CD4-positive, alpha-beta memory T cell (primary cell): ENCODE measurements around the gene KDM2A. TPM values are rescaled to one million over a fixed set of nuclear protein-coding genes. Genes with fewer than 3 reads are reported as not detected.
"Not testable (repeated sequence)": the region's sequence is repeated elsewhere in the genome, so short reads cannot be mapped to it uniquely, and the experiment has no call there.

Experiments
- CTCF ChIA-PET: fragments of 350-600 bp; sonication (Branson Sonifier 250); formaldehyde crosslinking; loops from one replicate; lab custom pipeline; 2021; ENCODE audit warnings: inconsistent platforms; ENCODE audit not compliant: partially characterized antibody; lab: Charles Lee
- POLR2A ChIA-PET: fragments of 350-600 bp; sonication (Branson Sonifier 250); formaldehyde crosslinking; loops from one replicate; lab custom pipeline; 2021; ENCODE audit not compliant: partially characterized antibody; lab: Charles Lee
- DNase-seq, 5 donors: peaks; one replicate each; pipeline versions ENCODE4 v3.0.0 to v3.0.0-alpha.2; 2020 to 2022; ENCODE audit warnings: mixed read lengths in 1 of 5
- H3K27ac ChIP-seq: one replicate; pipeline ENCODE4 v1.7.0; 2013; ENCODE audit warnings: low read depth, low read length
- H3K27me3 ChIP-seq: 2 replicates; pipeline ENCODE4 v1.7.0; 2013; ENCODE audit warnings: mild to moderate bottlenecking, low read length, moderate library complexity; ENCODE audit not compliant: insufficient read depth
- H3K36me3 ChIP-seq: 2 replicates; pipeline ENCODE4 v1.7.0; 2013; ENCODE audit warnings: mild to moderate bottlenecking, low read length, moderate library complexity; ENCODE audit not compliant: insufficient read depth
- H3K4me1 ChIP-seq: 2 replicates; pipeline ENCODE4 v1.7.0; 2013; ENCODE audit warnings: mild to moderate bottlenecking, low read length, moderate library complexity; ENCODE audit not compliant: insufficient read depth
- H3K4me3 ChIP-seq, 2 donors: one replicate each; pipeline ENCODE4 v1.7.0; 2013; ENCODE audit warnings: low read length in 2 of 2, mild to moderate bottlenecking in 1 of 2
- H3K9me3 ChIP-seq, 2 donors: one replicate each; pipeline ENCODE4 v1.7.0; 2013; ENCODE audit warnings: low read length in 2 of 2, control low read depth in 1 of 2; ENCODE audit not compliant: control insufficient read depth in 1 of 2
- H3K27ac Mint-ChIP-seq, 7 donors: one replicate each; pipeline ENCODE4 v1.8.0; 2020 to 2021; ENCODE audit warnings: mixed read lengths in 7 of 7, mild to moderate bottlenecking in 6 of 7, inconsistent platforms in 3 of 7, moderate library complexity in 3 of 7
- H3K27me3 Mint-ChIP-seq, 2 donors: one replicate each; pipeline ENCODE4 v1.8.0; 2020 to 2021; ENCODE audit warnings: mixed read lengths in 2 of 2
- H3K36me3 Mint-ChIP-seq, 2 donors: one replicate each; pipeline ENCODE4 v1.8.0; 2020 to 2021; ENCODE audit warnings: mixed read lengths in 2 of 2, inconsistent platforms in 1 of 2, mild to moderate bottlenecking in 1 of 2
- H3K4me1 Mint-ChIP-seq, 4 donors: one replicate each; pipeline ENCODE4 v1.8.0; 2020 to 2021; ENCODE audit warnings: mixed read lengths in 4 of 4, mild to moderate bottlenecking in 1 of 4
- H3K4me3 Mint-ChIP-seq, 8 donors: one replicate each; pipeline ENCODE4 v1.8.0; 2020 to 2021; ENCODE audit warnings: mixed read lengths in 8 of 8, mild to moderate bottlenecking in 7 of 8, moderate library complexity in 6 of 8, inconsistent platforms in 3 of 8
- H3K9me3 Mint-ChIP-seq, 8 donors: one replicate each; pipeline ENCODE4 v1.8.0; 2020 to 2021; ENCODE audit warnings: mixed read lengths in 8 of 8, mild to moderate bottlenecking in 5 of 8, inconsistent platforms in 3 of 8, moderate library complexity in 1 of 8
- intact Hi-C: fragments of 100-400 bp; cut with micrococcal nuclease; formaldehyde crosslinking; loops from one replicate; pipeline ENCODE4 v1.15.1; 2023
- polyA plus RNA-seq, 2 donors: library from polyadenylated mRNA; unstranded; fragments of 300-500 nt; fragmentation: Illumina TruSeq; gene quantifications; one replicate each; pipeline ENCODE4 v1.2.3, GENCODE V29; 2021
- total RNA-seq, 2 experiments: library from RNA; stranded (reverse); gene quantifications; one replicate each; pipeline ENCODE4 v1.2.3, GENCODE V29; 2021

The KDM2A gene
- total and polyA plus RNA-seq, 4 experiments from 2014 or later = 14.0 to 200 (median 105) TPM

DNA sequence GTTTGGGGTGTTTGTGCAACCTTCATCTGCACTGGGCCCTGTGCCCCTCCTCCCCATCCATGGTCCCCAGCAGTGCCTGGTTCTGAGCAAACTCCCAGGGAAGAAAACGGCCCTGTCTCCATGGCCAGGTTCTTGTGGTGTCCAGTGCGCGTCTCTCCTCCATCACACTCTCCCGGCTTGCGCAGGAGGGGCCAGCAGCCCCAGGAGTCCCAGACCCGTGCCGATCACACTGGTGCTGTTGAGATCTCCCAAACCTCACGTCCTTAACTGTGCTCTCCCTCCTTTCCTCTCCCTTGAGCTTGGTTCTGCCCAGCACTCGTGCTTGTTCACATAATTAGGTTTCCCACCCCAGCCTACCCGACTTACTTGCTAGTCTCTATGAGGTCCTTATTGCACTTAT is 136.3 kb downstream of the KDM2A start:
- Mint-ChIP-seq H3K27ac (peak overlapping the region in 6 of 7 donors; percentile 43 to 82 (median 62)), H3K27me3 (no peaks in the 10 kb centered on the region), H3K4me3 (no peak overlapping the region), H3K4me1 (peaks cover 10 to 41% (median 25%) of the 10 kb centered on the region in 4 donors), H3K9me3 (peaks cover 0 to 8% (median 0%) of the 10 kb centered on the region in 8 donors), H3K36me3 (peaks cover 50 to 76% of the 10 kb centered on the region in 2 donors)
- Histone ChIP-seq H3K4me3 (no peak overlapping the region), H3K4me1 (peaks cover 13% of the 10 kb centered on the region), H3K36me3 (peaks cover 63% of the 10 kb centered on the region), H3K9me3 (no peaks in the 10 kb centered on the region), H3K27ac (no peak overlapping the region), H3K27me3 (no peaks in the 10 kb centered on the region)
- intact Hi-C loops = no loop called here
- ChIA-PET POLR2A (interaction anchor here (3.1 to 8.1 kb wide), 2 partner anchors 12 to 15 kb away, joined by 14 to 64 read pairs; no protein-coding TSS in a partner anchor), CTCF (no interaction called here)
- DNase-seq = peak in 1 of 5 donors; percentile 37

DNA sequence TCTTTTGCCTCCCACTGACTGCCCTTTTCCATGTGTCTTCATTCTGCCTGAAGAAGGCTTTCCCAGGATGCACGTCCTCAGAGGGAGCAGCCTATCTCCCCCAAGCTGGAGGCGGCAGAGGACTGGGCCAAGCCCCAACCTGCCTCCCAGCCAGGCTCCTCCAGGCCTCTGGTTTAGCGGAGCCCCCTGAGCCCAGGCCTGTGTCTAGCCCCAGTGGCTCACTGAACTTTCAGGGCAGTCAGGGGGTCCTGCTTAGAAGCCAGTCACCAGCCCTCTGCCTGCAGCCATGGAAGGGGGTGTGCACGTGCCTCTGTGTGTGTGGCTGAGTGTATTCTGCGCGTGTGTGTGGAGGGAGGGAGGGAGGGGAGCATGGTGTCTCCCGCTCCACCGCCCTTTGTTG is 136.8 kb downstream of the KDM2A start:
- Mint-ChIP-seq H3K9me3 (peaks cover 0 to 8% (median 0%) of the 10 kb centered on the region in 8 donors), H3K4me1 (peaks cover 10 to 44% (median 25%) of the 10 kb centered on the region in 4 donors), H3K27me3 (no peaks in the 10 kb centered on the region), H3K36me3 (peaks cover 45 to 70% of the 10 kb centered on the region in 2 donors), H3K27ac (peak overlapping the region in 3 of 7 donors; percentile 61 to 67 (median 62)), H3K4me3 (no peak overlapping the region)
- no peak overlapping the region for H3K27ac ChIP-seq
- H3K27me3 ChIP-seq = no peaks in the 10 kb centered on the region
- peak in 1 of 5 donors; percentile 19 for DNase-seq
- intact Hi-C loops = no loop called here
- H3K9me3 ChIP-seq = no peaks in the 10 kb centered on the region
- peaks cover 58% of the 10 kb centered on the region for H3K36me3 ChIP-seq
- peaks cover 8% of the 10 kb centered on the region for H3K4me1 ChIP-seq
- H3K4me3 ChIP-seq = no peak overlapping the region
- CTCF ChIA-PET = no interaction called here
- POLR2A ChIA-PET = interaction anchor here (0.7 to 8.1 kb wide), 4 partner anchors 12 to 92 kb away, joined by 3 to 64 read pairs (median 8); no protein-coding TSS in a partner anchor

DNA sequence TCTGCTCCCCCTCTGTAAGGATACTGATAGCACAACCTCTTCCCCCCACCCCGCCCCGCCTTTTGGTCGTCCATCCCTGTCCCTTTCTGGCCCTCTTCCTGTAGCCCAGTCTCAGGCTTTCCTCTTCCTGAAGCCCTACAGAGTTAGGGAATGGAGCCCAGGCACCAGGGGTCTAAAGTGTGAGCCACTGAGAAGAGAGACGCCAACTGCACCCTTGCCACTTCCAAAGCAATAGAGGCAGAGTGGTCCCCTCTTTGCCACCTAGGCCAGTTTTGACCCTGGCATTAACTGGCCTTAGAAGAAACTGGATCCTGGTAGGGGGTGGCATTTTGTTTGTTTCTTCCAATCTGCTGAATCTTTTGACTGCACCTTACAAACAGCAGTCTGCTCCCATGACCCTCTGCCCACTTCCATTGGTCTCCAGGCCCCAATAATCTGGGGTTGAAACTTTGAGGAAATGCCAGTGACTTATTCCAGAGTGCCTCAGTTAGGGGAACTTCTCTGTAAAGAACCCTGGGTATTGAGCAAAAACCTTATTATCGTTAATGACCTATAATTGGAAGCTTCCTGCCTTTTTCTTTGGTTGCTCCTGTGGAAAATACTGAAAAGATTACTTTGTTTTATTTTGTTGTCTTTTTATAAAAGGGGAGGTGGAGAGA is 137.5 kb downstream of the KDM2A start:
- H3K36me3 Mint-ChIP-seq = peaks cover 37 to 63% of the 10 kb centered on the region in 2 donors
- H3K4me3 ChIP-seq = no peak overlapping the region
- H3K27ac Mint-ChIP-seq = peak overlapping the region in 5 of 7 donors; percentile 15 to 67 (median 50)
- H3K9me3 ChIP-seq = no peaks in the 10 kb centered on the region
- H3K4me1 ChIP-seq = peaks cover 6% of the 10 kb centered on the region
- H3K36me3 ChIP-seq = peaks cover 50% of the 10 kb centered on the region
- H3K27me3 ChIP-seq = no peaks in the 10 kb centered on the region
- H3K4me3 Mint-ChIP-seq = no peak overlapping the region
- no peak for DNase-seq
- H3K27me3 Mint-ChIP-seq = no peaks in the 10 kb centered on the region
- H3K4me1 Mint-ChIP-seq = peaks cover 10 to 43% (median 25%) of the 10 kb centered on the region in 4 donors
- H3K27ac ChIP-seq = no peak overlapping the region
- H3K9me3 Mint-ChIP-seq = peaks cover 0 to 8% (median 0%) of the 10 kb centered on the region in 8 donors
- intact Hi-C loops = no loop called here
- POLR2A ChIA-PET = interaction anchor here (0.7 to 8.1 kb wide), 3 partner anchors 16 to 91 kb away, joined by 3 to 64 read pairs (median 3); no protein-coding TSS in a partner anchor
- CTCF ChIA-PET = no interaction called here

DNA sequence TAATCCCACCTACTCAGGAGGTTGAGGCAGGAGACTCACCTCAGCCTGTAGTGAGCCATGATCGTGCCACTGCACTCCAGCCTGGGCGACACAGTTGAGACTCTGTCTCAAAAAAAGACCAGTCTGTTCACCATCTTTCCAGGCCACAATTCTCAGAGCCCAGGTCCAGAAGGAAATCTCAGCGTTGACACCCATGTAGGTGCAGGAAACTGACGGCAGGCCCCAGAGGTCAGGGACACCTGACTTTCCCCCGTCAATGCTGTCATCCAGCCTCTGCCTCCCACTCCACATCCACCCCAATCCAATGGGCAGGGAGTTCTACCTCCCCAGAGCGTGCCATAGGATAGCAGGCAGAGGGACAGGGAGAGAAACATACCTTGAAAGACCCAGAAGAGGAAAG is 141.3 kb downstream of the KDM2A start:
- CTCF ChIA-PET = no interaction called here

DNA sequence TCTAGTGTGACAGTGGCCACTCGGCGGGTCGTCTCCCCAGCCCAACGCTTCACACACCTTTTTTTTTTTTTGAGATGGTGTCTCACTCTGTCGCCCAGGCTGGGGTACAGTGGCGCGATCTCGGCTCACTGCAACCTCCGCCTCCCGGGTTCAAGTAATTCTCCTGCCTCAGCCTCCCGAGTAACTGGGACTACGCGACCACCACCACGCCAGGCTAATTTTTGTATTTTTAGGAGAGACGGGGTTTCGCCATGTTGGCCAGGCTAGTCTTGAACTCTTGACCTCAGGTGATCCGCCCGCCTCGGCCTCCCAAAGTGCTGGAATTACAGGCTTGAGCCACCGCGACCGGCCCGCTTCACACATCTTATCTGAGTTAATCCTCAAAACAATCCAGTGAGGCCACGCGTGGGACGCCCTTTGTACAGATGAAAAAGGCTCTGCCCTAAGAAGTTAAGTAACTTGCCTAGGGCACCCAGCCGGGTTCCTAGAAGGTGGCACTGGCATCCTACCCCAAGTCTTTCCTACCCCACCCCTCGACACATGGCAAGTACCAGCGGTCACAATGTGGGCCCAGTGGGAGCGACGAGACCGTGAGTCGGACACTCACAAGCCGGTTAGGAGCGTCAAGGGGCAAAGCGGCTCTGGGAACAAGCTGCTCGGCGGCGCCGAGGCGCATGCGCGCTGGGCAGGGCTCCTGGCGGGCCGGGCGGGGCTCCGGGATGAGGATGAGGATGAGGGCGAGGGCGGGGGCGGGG is 142.0 kb downstream of the KDM2A start:
- peak overlapping the region in 1 of 7 donors; percentile 68 for H3K27ac Mint-ChIP-seq
- H3K27me3 Mint-ChIP-seq, H3K27ac ChIP-seq, H3K36me3 ChIP-seq, H3K27me3 ChIP-seq, H3K9me3 ChIP-seq, H3K9me3 Mint-ChIP-seq, H3K4me3 ChIP-seq: not testable (repeated sequence)
- peak in 1 of 5 donors; percentile 40 for DNase-seq
- H3K36me3 Mint-ChIP-seq = peaks cover 3 to 25% of the 10 kb centered on the region in 2 donors
- intact Hi-C loops = loop anchor here (1.0 kb wide), 1 partner anchor 125 kb away; no protein-coding TSS in a partner anchor
- H3K4me1 Mint-ChIP-seq = peaks cover 27 to 60% (median 31%) of the 10 kb centered on the region in 4 donors
- CTCF ChIA-PET = interaction anchor here (1.2 to 4.8 kb wide), 21 partner anchors 7 to 126 kb away, joined by 3 to 155 read pairs (median 7); partner anchors contain the start of genes ANKRD13D, POLD4 and SSH3
- H3K4me3 Mint-ChIP-seq = peak overlapping the region; percentile 35 to 83 (median 54)
- H3K4me1 ChIP-seq = peaks cover 26% of the 10 kb centered on the region
- POLR2A ChIA-PET = interaction anchor here (1.3 to 13.0 kb wide), 8 partner anchors 8 to 54 kb away, joined by 3 to 358 read pairs (median 17); partner anchors contain the start of genes ANKRD13D and SSH3

More for the DNA sequence above, 141.3 kb downstream of the KDM2A start:
- no peaks in the 10 kb centered on the region for H3K27me3 ChIP-seq
- H3K27ac Mint-ChIP-seq = peak overlapping the region in 1 of 7 donors; percentile 68
- H3K36me3 Mint-ChIP-seq = peaks cover 8 to 29% of the 10 kb centered on the region in 2 donors
- peaks cover 20% of the 10 kb centered on the region for H3K4me1 ChIP-seq
- H3K9me3 ChIP-seq = no peaks in the 10 kb centered on the region
- no peak overlapping the region for H3K27ac ChIP-seq
- H3K27me3 Mint-ChIP-seq = peaks cover 0 to 5% of the 10 kb centered on the region in 2 donors
- peaks cover 23 to 54% (median 26%) of the 10 kb centered on the region in 4 donors for H3K4me1 Mint-ChIP-seq
- peaks cover 13% of the 10 kb centered on the region for H3K36me3 ChIP-seq
- H3K9me3 Mint-ChIP-seq = peaks cover 0 to 6% (median 0%) of the 10 kb centered on the region in 8 donors
- no peak overlapping the region for H3K4me3 ChIP-seq
- intact Hi-C loops = no loop called here
- H3K4me3 Mint-ChIP-seq = peak overlapping the region in 2 of 8 donors; percentile 46 to 59
- POLR2A ChIA-PET = no interaction called here
- DNase-seq = no peak

DNA sequence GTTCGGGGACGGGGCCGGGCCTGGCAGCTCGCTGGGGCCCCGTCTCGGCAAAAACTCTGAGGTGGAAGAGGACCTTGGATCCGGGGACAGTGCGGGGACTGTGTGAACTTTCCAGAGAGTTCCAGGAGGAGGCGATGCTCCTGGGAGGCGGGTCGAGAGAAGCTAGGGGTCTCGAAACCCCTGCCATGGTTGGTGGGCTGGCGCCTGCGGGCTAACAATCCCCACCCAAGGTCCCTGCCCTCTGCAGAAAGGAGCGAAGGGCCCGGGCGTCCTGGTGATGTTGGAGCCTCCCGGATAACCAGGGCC is 142.5 kb downstream of the KDM2A start:
- H3K4me1 ChIP-seq = peaks cover 27% of the 10 kb centered on the region
- peak in 1 of 5 donors; percentile 36 for DNase-seq
- Mint-ChIP-seq H3K4me1 (peaks cover 27 to 60% (median 31%) of the 10 kb centered on the region in 4 donors), H3K9me3 (peaks cover 0 to 2% (median 0%) of the 10 kb centered on the region in 8 donors), H3K27ac (peak overlapping the region in 1 of 7 donors; percentile 94), H3K4me3 (peak overlapping the region in 1 of 8 donors; percentile 79), H3K27me3 (peaks cover 0 to 5% of the 10 kb centered on the region in 2 donors), H3K36me3 (peaks cover 3 to 20% of the 10 kb centered on the region in 2 donors)
- H3K27me3 ChIP-seq = no peaks in the 10 kb centered on the region
- intact Hi-C loops = loop anchor here (1.0 kb wide), 1 partner anchor 125 kb away; no protein-coding TSS in a partner anchor
- peaks cover 3% of the 10 kb centered on the region for H3K36me3 ChIP-seq
- H3K27ac ChIP-seq = no peak overlapping the region
- no peaks in the 10 kb centered on the region for H3K9me3 ChIP-seq
- H3K4me3 ChIP-seq = no peak overlapping the region
- CTCF ChIA-PET = interaction anchor here (0.9 to 4.8 kb wide), 31 partner anchors 8 to 125 kb away, joined by 3 to 155 read pairs (median 5); partner anchors contain the start of genes ANKRD13D, POLD4 and SSH3
- POLR2A ChIA-PET = interaction anchor here (1.2 to 13.0 kb wide), 10 partner anchors 8 to 54 kb away, joined by 3 to 358 read pairs (median 12); partner anchors contain the start of genes ANKRD13D and SSH3
